ENCODE results near the gene TMEM178B.

Gene TMEM178B

GRCh38 chr7:141286522-141286921 lies 212.7 kb downstream of the TMEM178B start:
- no peak overlapping the region for H3K4me3 ChIP-seq (ENCODE audit: low read depth, low read length)
- no peak for TF ChIP-seq CTCF (IDR thresholded peaks at IDR 0.05; ENCODE audit: control insufficient read depth, extremely low read depth, insufficient read depth)
- no peak for DNase-seq (ENCODE audit: low read depth)

GRCh38 chr7:141287936-141288335 lies 214.1 kb downstream of the TMEM178B start:
- TF ChIP-seq CTCF (IDR thresholded peaks at IDR 0.05; ENCODE audit: control insufficient read depth, extremely low read depth, insufficient read depth), result no peak
- no peak for DNase-seq (ENCODE audit: low read depth)
- H3K4me3 ChIP-seq (ENCODE audit: low read depth, low read length), result no peak overlapping the region

- TF ChIP-seq CTCF (IDR thresholded peaks at IDR 0.05; ENCODE audit: control insufficient read depth, extremely low read depth, insufficient read depth), result no peak
- H3K4me3 ChIP-seq (ENCODE audit: low read depth, low read length), result no peak overlapping the region
- peak; percentile 82 for DNase-seq (ENCODE audit: low read depth)
Measured at GRCh38 chr7:141288626-141289025, 214.8 kb downstream of the TMEM178B start.

- TF ChIP-seq CTCF (IDR thresholded peaks at IDR 0.05; ENCODE audit: control insufficient read depth, extremely low read depth, insufficient read depth), result no peak
- no peak overlapping the region for H3K4me3 ChIP-seq (ENCODE audit: low read depth, low read length)
- DNase-seq (ENCODE audit: low read depth), result no peak
Measured at GRCh38 chr7:141290365-141290764, 216.5 kb downstream of the TMEM178B start.

- no peak for TF ChIP-seq CTCF (IDR thresholded peaks at IDR 0.05; ENCODE audit: control insufficient read depth, extremely low read depth, insufficient read depth)
- H3K4me3 ChIP-seq (ENCODE audit: low read depth, low read length), result no peak overlapping the region
- no peak for DNase-seq (ENCODE audit: low read depth)
Measured at GRCh38 chr7:141290973-141291372, 217.1 kb downstream of the TMEM178B start.

- TF ChIP-seq CTCF (IDR thresholded peaks at IDR 0.05; ENCODE audit: control insufficient read depth, extremely low read depth, insufficient read depth), result no peak
- H3K4me3 ChIP-seq (ENCODE audit: low read depth, low read length), result no peak overlapping the region
- no peak for DNase-seq (ENCODE audit: low read depth)
Measured at GRCh38 chr7:141291541-141291940, 217.7 kb downstream of the TMEM178B start.

- no peak for DNase-seq (ENCODE audit: low read depth)
- TF ChIP-seq CTCF (IDR thresholded peaks at IDR 0.05; ENCODE audit: control insufficient read depth, extremely low read depth, insufficient read depth), result no peak
- no peak overlapping the region for H3K4me3 ChIP-seq (ENCODE audit: low read depth, low read length)
Measured at GRCh38 chr7:141294143-141294829, 220.4 kb downstream of the TMEM178B start.
